ENCODE measurements around the gene PEX11B.

Gene PEX11B

GRCh38 chr1:145889722-145890121, 28.8 kb downstream of the PEX11B start:
- peaks cover 1% of the 10 kb centered on the region for H3K27me3 ChIP-seq (replicated peaks; ENCODE audit: control insufficient read depth, insufficient read depth, low read length)
- DNase-seq (ENCODE audit: extremely low read depth, insufficient read length) = no peak
- H3K4me3 ChIP-seq (replicated peaks; ENCODE audit: low read depth, low read length) = no peak overlapping the region
- TF ChIP-seq CTCF (IDR thresholded peaks at IDR 0.05; ENCODE audit: insufficient read depth, low read length, poor library complexity, severe bottlenecking) = no peak
- no peaks in the 10 kb centered on the region for H3K36me3 ChIP-seq (ENCODE audit: control insufficient read depth, insufficient read depth, low read length)

GRCh38 chr1:145887631-145888030, 30.9 kb downstream of the PEX11B start:
- Histone ChIP-seq H3K27me3 (replicated peaks; ENCODE audit: control insufficient read depth, insufficient read depth, low read length) (peaks cover 1% of the 10 kb centered on the region), H3K4me3 (replicated peaks; ENCODE audit: low read depth, low read length) (no peak overlapping the region), H3K36me3 (ENCODE audit: control insufficient read depth, insufficient read depth, low read length) (no peaks in the 10 kb centered on the region)
- DNase-seq (ENCODE audit: extremely low read depth, insufficient read length) = no peak
- TF ChIP-seq CTCF (IDR thresholded peaks at IDR 0.05; ENCODE audit: insufficient read depth, low read length, poor library complexity, severe bottlenecking) = no peak

GRCh38 chr1:145886816-145887215, 31.7 kb downstream of the PEX11B start:
- Histone ChIP-seq H3K36me3 (ENCODE audit: control insufficient read depth, insufficient read depth, low read length) (no peaks in the 10 kb centered on the region), H3K4me3 (replicated peaks; ENCODE audit: low read depth, low read length) (no peak overlapping the region), H3K27me3 (replicated peaks; ENCODE audit: control insufficient read depth, insufficient read depth, low read length) (peaks cover 1% of the 10 kb centered on the region)
- no peak for DNase-seq (ENCODE audit: extremely low read depth, insufficient read length)
- TF ChIP-seq CTCF (IDR thresholded peaks at IDR 0.05; ENCODE audit: insufficient read depth, low read length, poor library complexity, severe bottlenecking) = no peak

- DNase-seq (ENCODE audit: extremely low read depth, insufficient read length) = no peak
- Histone ChIP-seq H3K27me3 (replicated peaks; ENCODE audit: control insufficient read depth, insufficient read depth, low read length) (peaks cover 1% of the 10 kb centered on the region), H3K4me3 (replicated peaks; ENCODE audit: low read depth, low read length) (peak overlapping the region; percentile 69), H3K36me3 (ENCODE audit: control insufficient read depth, insufficient read depth, low read length) (no peaks in the 10 kb centered on the region)
- TF ChIP-seq CTCF (IDR thresholded peaks at IDR 0.05; ENCODE audit: insufficient read depth, low read length, poor library complexity, severe bottlenecking) = no peak
Measured at GRCh38 chr1:145886390-145886789, 32.1 kb downstream of the PEX11B start.

GRCh38 chr1:145885738-145886287, 32.7 kb downstream of the PEX11B start, which contains the start of gene ANKRD35:
ANKRD35 (minus strand) TSS chr1:145885866; CDS start chr1:145885758, 108 bp downstream.
- Histone ChIP-seq H3K4me3 (replicated peaks; ENCODE audit: low read depth, low read length) (peak within 1 kb of the TSS; percentile 69), H3K27me3 (replicated peaks; ENCODE audit: control insufficient read depth, insufficient read depth, low read length) (peaks cover 1% of the 10 kb centered on the region), H3K36me3 (ENCODE audit: control insufficient read depth, insufficient read depth, low read length) (no peaks in the 10 kb centered on the region)
- DNase-seq (ENCODE audit: extremely low read depth, insufficient read length) = peak; percentile 81
- no peak for TF ChIP-seq CTCF (IDR thresholded peaks at IDR 0.05; ENCODE audit: insufficient read depth, low read length, poor library complexity, severe bottlenecking)

GRCh38 chr1:145884675-145885074, 33.8 kb downstream of the PEX11B start:
- no peak for DNase-seq (ENCODE audit: extremely low read depth, insufficient read length)
- H3K4me3 ChIP-seq (replicated peaks; ENCODE audit: low read depth, low read length) = no peak overlapping the region
- TF ChIP-seq CTCF (IDR thresholded peaks at IDR 0.05; ENCODE audit: insufficient read depth, low read length, poor library complexity, severe bottlenecking) = no peak
- peaks cover 1% of the 10 kb centered on the region for H3K27me3 ChIP-seq (replicated peaks; ENCODE audit: control insufficient read depth, insufficient read depth, low read length)
- H3K36me3 ChIP-seq (ENCODE audit: control insufficient read depth, insufficient read depth, low read length) = no peaks in the 10 kb centered on the region

All from GM06990 (cell line).